Vagina (tissue), 2 donors: Measurements from ENCODE around the gene RAD51AP2. TPM values are rescaled to one million over a fixed set of nuclear protein-coding genes. Genes with fewer than 3 reads are reported as not detected.

ENCODE experiments used
- DNase-seq, 2 donors: peaks; one replicate each; pipeline ENCODE4 v3.0.0-alpha.2; 2017; ENCODE audit errors: extremely low spot score in 2 of 2
- H3K27ac ChIP-seq: fragments of 200-600 bp; sonication (generic); one replicate; pipeline ENCODE4 v1.5.1; 2019
- H3K27me3 ChIP-seq: fragments of 200-600 bp; sonication (generic); one replicate; pipeline ENCODE4 v1.5.1; 2019
- H3K36me3 ChIP-seq, 2 donors: fragments of 200-600 bp; sonication (generic); one replicate each; pipeline ENCODE4 v1.5.1; 2017 to 2019
- H3K4me1 ChIP-seq: fragments of 200-600 bp; sonication (generic); one replicate; pipeline ENCODE4 v1.5.1; 2019
- H3K4me3 ChIP-seq, 2 donors: fragments of 200-600 bp; sonication (generic); 1 replicate in 1 of 2; 2 replicates in 1 of 2; pipeline ENCODE4 v1.5.1; 2016 to 2019
- H3K9me3 ChIP-seq: fragments of 200-600 bp; sonication (generic); one replicate; pipeline ENCODE4 v1.5.1; 2019
- POLR2A ChIP-seq, 2 donors: fragments of 450-650 bp; IDR thresholded peaks; one replicate each; pipeline ENCODE4 v1.6.1; 2017; ENCODE audit warnings: antibody characterized with exemption in 2 of 2, mild to moderate bottlenecking in 2 of 2, moderate library complexity in 2 of 2
- POLR2AphosphoS5 ChIP-seq, 2 donors: sonication (generic); formaldehyde crosslinking; IDR thresholded peaks; one replicate each; pipeline ENCODE4 v1.9.0; 2017; ENCODE audit warnings: antibody characterized with exemption in 2 of 2, mild to moderate bottlenecking in 2 of 2, low read depth in 1 of 2; ENCODE audit not compliant: insufficient read depth in 1 of 2
- intact Hi-C: fragments of 100-400 bp; cut with DNase I; formaldehyde crosslinking; loops from one replicate; pipeline ENCODE4 v1.15.1; 2023
- total RNA-seq: library from RNA; depleted of rRNA; stranded (reverse); fragments of >200 nt; gene quantifications from one replicate; pipeline ENCODE4 v1.2.3, GENCODE V29; 2016
- TF ChIP-seq, protein P1 (sequence below), 3 experiments: fragments of 450-650 bp in 2 of 3; fragments of 200-600 bp in 1 of 3; sonication (generic) in 1 of 3; IDR thresholded peaks; one replicate each; pipeline ENCODE4 v1.5.1; 2017 to 2019; ENCODE audit warnings: antibody characterized with exemption in 3 of 3, mild to moderate bottlenecking in 2 of 3, moderate library complexity in 2 of 3

RAD51AP2 gene
- total RNA-seq, 1 donor from 2014 or later, result 0.25 TPM

DNA sequence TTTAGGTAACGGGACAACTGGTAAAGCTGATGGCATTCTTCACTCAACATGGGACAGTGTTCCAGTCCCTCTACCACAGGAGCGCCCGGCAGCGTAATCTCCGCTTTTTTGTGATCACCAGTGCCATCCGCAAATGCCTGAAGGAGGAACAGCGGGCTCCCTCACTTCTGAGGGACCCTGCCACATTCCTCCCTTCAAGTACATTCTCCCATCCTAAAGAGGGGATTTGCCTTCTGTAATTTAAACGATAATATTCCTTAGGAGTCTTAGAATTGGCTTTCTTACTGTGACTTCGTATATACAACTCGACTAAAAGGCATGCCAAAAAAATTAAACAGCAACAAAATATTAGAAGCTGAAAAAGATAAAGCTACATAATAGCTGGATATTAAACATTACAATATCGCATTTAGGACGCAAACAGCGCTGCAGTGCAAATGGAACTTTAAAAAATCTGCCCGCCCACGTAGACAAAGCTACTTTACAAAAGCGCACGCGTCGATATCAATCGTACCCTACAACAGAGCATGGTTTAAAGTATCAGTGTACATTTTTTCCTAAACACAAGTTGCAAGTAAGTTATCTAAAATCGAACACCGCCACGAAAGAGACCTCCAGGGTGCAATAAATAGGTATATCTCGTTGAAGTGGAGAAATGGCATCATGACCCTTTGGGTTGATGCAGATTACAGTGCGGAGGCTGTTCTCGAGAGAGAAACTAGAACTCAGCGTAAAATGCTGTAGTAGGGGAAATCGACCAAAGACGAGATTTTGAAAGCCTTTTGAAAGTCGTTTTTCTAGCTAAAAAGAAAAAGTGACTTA lies 20.0 kb upstream of the RAD51AP2 start:
- Histone ChIP-seq H3K4me3 (peak overlapping the region; percentile 54 to 59), H3K36me3 (no peaks in the 10 kb centered on the region), H3K27me3 (no peaks in the 10 kb centered on the region), H3K4me1 (peaks cover 12% of the 10 kb centered on the region), H3K27ac (peak overlapping the region; percentile 77), H3K9me3 (no peaks in the 10 kb centered on the region)
- no peak for TF ChIP-seq POLR2AphosphoS5 (IDR thresholded peaks at IDR 0.05; ENCODE audit: insufficient read depth in 1 of 2, low read depth in 1 of 2)
- TF ChIP-seq, protein P1, sequence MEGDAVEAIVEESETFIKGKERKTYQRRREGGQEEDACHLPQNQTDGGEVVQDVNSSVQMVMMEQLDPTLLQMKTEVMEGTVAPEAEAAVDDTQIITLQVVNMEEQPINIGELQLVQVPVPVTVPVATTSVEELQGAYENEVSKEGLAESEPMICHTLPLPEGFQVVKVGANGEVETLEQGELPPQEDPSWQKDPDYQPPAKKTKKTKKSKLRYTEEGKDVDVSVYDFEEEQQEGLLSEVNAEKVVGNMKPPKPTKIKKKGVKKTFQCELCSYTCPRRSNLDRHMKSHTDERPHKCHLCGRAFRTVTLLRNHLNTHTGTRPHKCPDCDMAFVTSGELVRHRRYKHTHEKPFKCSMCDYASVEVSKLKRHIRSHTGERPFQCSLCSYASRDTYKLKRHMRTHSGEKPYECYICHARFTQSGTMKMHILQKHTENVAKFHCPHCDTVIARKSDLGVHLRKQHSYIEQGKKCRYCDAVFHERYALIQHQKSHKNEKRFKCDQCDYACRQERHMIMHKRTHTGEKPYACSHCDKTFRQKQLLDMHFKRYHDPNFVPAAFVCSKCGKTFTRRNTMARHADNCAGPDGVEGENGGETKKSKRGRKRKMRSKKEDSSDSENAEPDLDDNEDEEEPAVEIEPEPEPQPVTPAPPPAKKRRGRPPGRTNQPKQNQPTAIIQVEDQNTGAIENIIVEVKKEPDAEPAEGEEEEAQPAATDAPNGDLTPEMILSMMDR (IDR thresholded peaks at IDR 0.05), result no peak
- no peak for TF ChIP-seq POLR2A (IDR thresholded peaks at IDR 0.05)
- intact Hi-C loops, result no loop called here
- no peak for DNase-seq

DNA sequence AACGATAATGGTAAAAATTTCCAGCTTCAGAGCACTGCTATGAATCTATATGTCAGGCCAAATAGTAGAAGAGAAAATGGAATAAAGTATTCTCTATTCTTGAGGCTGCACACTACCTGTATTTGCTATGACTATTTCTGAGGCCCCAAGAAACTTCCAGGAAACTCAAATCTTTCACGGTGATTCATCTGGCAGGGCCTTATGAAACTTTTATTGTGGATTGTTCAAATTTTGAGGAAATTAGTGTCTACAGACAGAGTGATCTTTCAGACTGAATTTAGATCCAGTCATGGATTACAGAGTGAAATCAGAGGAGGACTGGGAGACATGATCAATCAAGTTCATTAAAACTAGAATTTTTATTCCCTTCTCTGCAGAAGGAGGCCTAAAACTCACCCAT lies 18.2 kb upstream of the RAD51AP2 start:
- intact Hi-C loops, result no loop called here

DNA sequence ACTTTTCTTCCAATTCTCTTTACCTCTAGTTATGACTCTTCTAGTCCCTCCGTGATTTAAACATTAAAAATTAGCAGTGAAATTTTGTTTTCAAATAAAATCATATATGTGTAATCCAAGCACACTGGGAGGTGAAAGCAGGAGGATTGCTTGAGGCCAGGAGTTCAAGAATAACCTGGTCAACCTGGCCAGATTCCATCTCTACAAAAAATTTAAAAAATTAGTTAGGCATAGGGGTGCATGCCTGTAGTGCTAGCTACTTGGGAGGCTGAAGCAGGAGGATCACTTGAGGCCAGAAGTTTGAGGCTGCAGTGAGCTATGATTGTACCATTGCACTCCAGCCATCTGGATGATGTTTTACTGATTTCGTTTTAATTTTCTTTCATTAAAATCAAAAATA lies 15.3 kb upstream of the RAD51AP2 start:
- Histone ChIP-seq H3K9me3 (no peaks in the 10 kb centered on the region), H3K4me3 (no peak overlapping the region), H3K36me3 (no peaks in the 10 kb centered on the region), H3K27me3 (no peaks in the 10 kb centered on the region), H3K27ac (no peak overlapping the region), H3K4me1 (no peaks in the 10 kb centered on the region)
- TF ChIP-seq POLR2A (IDR thresholded peaks at IDR 0.05), result no peak
- DNase-seq, result no peak
- intact Hi-C loops, result no loop called here

More for the DNA sequence above, 18.2 kb upstream of the RAD51AP2 start:
- Histone ChIP-seq H3K4me1 (peaks cover 5% of the 10 kb centered on the region), H3K36me3 (no peaks in the 10 kb centered on the region), H3K4me3 (no peak overlapping the region), H3K27ac (no peak overlapping the region), H3K9me3 (no peaks in the 10 kb centered on the region), H3K27me3 (no peaks in the 10 kb centered on the region)
- TF ChIP-seq, protein P1 (IDR thresholded peaks at IDR 0.05), result no peak
- TF ChIP-seq POLR2A (IDR thresholded peaks at IDR 0.05) (no peak), POLR2AphosphoS5 (IDR thresholded peaks at IDR 0.05; ENCODE audit: insufficient read depth in 1 of 2, low read depth in 1 of 2) (no peak)
- DNase-seq, result no peak

DNA sequence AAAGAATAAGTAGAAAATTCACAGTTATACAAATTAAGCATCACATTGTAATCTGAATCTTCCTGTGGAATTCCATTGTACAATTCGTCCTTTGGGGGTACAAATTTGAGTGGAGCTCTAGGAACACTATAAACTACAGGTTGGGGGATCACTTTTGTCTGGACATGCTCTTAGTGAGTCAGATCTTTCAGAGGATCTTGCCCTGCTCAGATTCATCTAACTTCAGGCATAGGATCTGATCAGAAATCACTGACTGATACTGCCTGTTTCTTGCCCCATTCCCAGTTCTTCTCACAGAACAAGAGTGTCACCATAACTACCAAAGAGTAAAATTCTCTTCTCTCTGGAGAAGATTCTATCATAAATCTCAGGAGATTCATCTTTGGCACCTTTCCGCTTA lies 11.5 kb upstream of the RAD51AP2 start:
- no peaks in the 10 kb centered on the region for H3K27me3 ChIP-seq
- intact Hi-C loops, result no loop called here
- H3K36me3 ChIP-seq, result no peaks in the 10 kb centered on the region
- H3K27ac ChIP-seq, result no peak overlapping the region
- DNase-seq, result no peak
- H3K9me3 ChIP-seq, result no peaks in the 10 kb centered on the region
- H3K4me1 ChIP-seq, result no peaks in the 10 kb centered on the region
- no peak overlapping the region for H3K4me3 ChIP-seq
- no peak for TF ChIP-seq POLR2AphosphoS5 (IDR thresholded peaks at IDR 0.05; ENCODE audit: insufficient read depth in 1 of 2, low read depth in 1 of 2)
- TF ChIP-seq POLR2A (IDR thresholded peaks at IDR 0.05), result no peak
- TF ChIP-seq, protein P1 (IDR thresholded peaks at IDR 0.05), result no peak

DNA sequence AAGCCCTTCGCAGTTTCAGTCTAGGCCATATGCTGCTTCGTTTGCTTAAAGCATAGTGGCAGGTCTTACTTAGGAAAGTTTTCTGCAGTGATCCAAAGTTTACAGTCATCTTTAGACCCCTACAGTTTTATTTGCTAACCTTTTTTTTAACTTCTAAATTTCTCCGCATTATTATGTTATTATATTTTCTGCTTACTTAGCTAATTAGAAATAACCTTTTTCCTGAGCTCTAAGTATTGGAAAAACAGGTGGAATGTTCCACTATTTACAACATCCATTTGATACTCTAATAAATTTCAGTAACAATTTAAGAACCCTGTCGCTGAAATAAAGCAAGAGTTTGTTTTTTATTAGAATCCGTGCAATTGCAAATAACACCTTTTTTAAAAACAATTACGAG lies 4.1 kb upstream of the RAD51AP2 start:
- no peaks in the 10 kb centered on the region for H3K9me3 ChIP-seq
- intact Hi-C loops, result no loop called here
- TF ChIP-seq, protein P1 (IDR thresholded peaks at IDR 0.05), result no peak
- TF ChIP-seq POLR2AphosphoS5 (IDR thresholded peaks at IDR 0.05; ENCODE audit: insufficient read depth in 1 of 2, low read depth in 1 of 2) (no peak), POLR2A (IDR thresholded peaks at IDR 0.05) (no peak)

More for the DNA sequence above, 4.1 kb upstream of the RAD51AP2 start:
- no peaks in the 10 kb centered on the region for H3K27me3 ChIP-seq
- no peaks in the 10 kb centered on the region for H3K36me3 ChIP-seq
- DNase-seq, result no peak
- H3K4me3 ChIP-seq, result no peak overlapping the region
- no peaks in the 10 kb centered on the region for H3K4me1 ChIP-seq
- no peak overlapping the region for H3K27ac ChIP-seq
